OCI-LY7 (cell line): ENCODE data around the gene RHBDL2. TPM values are rescaled to one million over a fixed set of nuclear protein-coding genes. Genes with fewer than 3 reads are reported as not detected.

ENCODE experiments used
- Bru-seq: library from RNA; stranded (reverse); fragments of 400-500 nt; gene quantifications from one replicate; lab custom pipeline; 2021; lab: Mats Ljungman, UMichigan
- BruChase-seq, 2 experiments: library from RNA; stranded (reverse); fragments of 400-500 nt; gene quantifications; one replicate each; lab custom pipeline; 2021; lab: Mats Ljungman, UMichigan
- BruUV-seq: library from RNA; stranded (reverse); fragments of 400-500 nt; replicated peaks from 2 replicates; lab custom pipeline; 2021; lab: Mats Ljungman, UMichigan
- CTCF ChIA-PET: fragments of 300-600 bp; sonication (Branson Sonifier 250); formaldehyde crosslinking; loops from one replicate; lab custom pipeline; 2022; ENCODE audit warnings: antibody characterized with exemption; ENCODE audit not compliant: unreplicated experiment; lab: Charles Lee
- POLR2A ChIA-PET: fragments of 300-600 bp; sonication (Branson Sonifier 250); formaldehyde crosslinking; loops from one replicate; lab custom pipeline; 2022; ENCODE audit warnings: antibody characterized with exemption; lab: Charles Lee
- DNase-seq: peaks from one replicate; pipeline ENCODE4 v3.0.0-alpha.2; 2015; ENCODE audit warnings: low spot score
- H2AFZ ChIP-seq: fragments of 200-600 bp; sonication (generic), shearing (Covaris generic); 2 replicates; pipeline ENCODE4 v1.6.1; 2014; ENCODE audit warnings: mild to moderate bottlenecking, antibody characterized with exemption, low read length, moderate library complexity
- H3K27ac ChIP-seq: fragments of 200-600 bp; sonication (generic); 2 replicates; pipeline ENCODE4 v1.5.1; 2014; ENCODE audit warnings: mixed run types, low read depth, mild to moderate bottlenecking, moderate library complexity, low read length, inconsistent platforms; ENCODE audit not compliant: poor library complexity, severe bottlenecking
- H3K36me3 ChIP-seq: fragments of 200-600 bp; sonication (generic); 2 replicates; pipeline ENCODE4 v1.6.1; 2014; ENCODE audit warnings: mild to moderate bottlenecking, antibody characterized with exemption, low read length, moderate library complexity, mixed read lengths; ENCODE audit not compliant: insufficient read depth
- H3K4me1 ChIP-seq: fragments of 200-600 bp; sonication (generic); 2 replicates; pipeline ENCODE4 v1.5.1; 2014; ENCODE audit warnings: mild to moderate bottlenecking, low read length; ENCODE audit not compliant: insufficient read depth, poor library complexity, severe bottlenecking
- H3K4me2 ChIP-seq: fragments of 200-600 bp; sonication (generic); 2 replicates; pipeline ENCODE4 v1.6.1; 2014; ENCODE audit warnings: mild to moderate bottlenecking, low read length
- H3K4me3 ChIP-seq: fragments of 200-600 bp; sonication (generic); 2 replicates; pipeline ENCODE4 v1.5.1; 2014; ENCODE audit warnings: mild to moderate bottlenecking, low read depth, low read length; ENCODE audit not compliant: poor library complexity, severe bottlenecking
- H3K79me2 ChIP-seq: fragments of 200-600 bp; sonication (generic); 2 replicates; pipeline ENCODE4 v1.6.1; 2016; ENCODE audit warnings: low read depth, mild to moderate bottlenecking, low read length, moderate library complexity, mixed read lengths; ENCODE audit not compliant: insufficient read depth
- H3K9me2 ChIP-seq: fragments of 200-600 bp; sonication (generic); 2 replicates; pipeline ENCODE4 v1.6.1; 2016; ENCODE audit warnings: mild to moderate bottlenecking, low read length, mixed read lengths; ENCODE audit not compliant: insufficient read depth
- H3K9me3 ChIP-seq: fragments of 200-600 bp; sonication (generic); 2 replicates; pipeline ENCODE4 v1.6.1; 2014; ENCODE audit warnings: mild to moderate bottlenecking, mixed run types, low read length, mixed read lengths
- H4K20me1 ChIP-seq: fragments of 200-600 bp; sonication (generic); 2 replicates; pipeline ENCODE4 v1.6.1; 2014; ENCODE audit warnings: mild to moderate bottlenecking, antibody characterized with exemption, low read length, moderate library complexity, mixed read lengths; ENCODE audit not compliant: insufficient read depth
- EZH2phosphoT487 ChIP-seq: fragments of 200-600 bp; sonication (generic); IDR thresholded peaks from 2 replicates; pipeline ENCODE4 v1.6.1; 2018; ENCODE audit warnings: low read depth, borderline replicate concordance, mild to moderate bottlenecking, mixed run types, antibody characterized with exemption, low read length, moderate library complexity, mixed read lengths
- intact Hi-C: fragments of 100-400 bp; cut with micrococcal nuclease; formaldehyde crosslinking; loops from one replicate; pipeline ENCODE4 v1.10.0; 2022; ENCODE audit not compliant: unreplicated experiment
- long read RNA-seq: library from polyadenylated mRNA; stranded (forward); transcript quantifications from one replicate; pipeline ENCODE4 v2.0.0, GENCODE V29; 2022
- total RNA-seq, 2 experiments: library from RNA; depleted of rRNA in 1 of 2; stranded (reverse); fragments of >200 nt in 1 of 2; shearing (Covaris generic) in 1 of 2; gene quantifications; 2 replicates each; pipeline ENCODE4 v1.2.3, GENCODE V29; 2014 to 2022
- TF ChIP-seq, protein P1 (sequence below): fragments of 200-600 bp; sonication (generic); conservative IDR thresholded peaks from 2 replicates; pipeline ENCODE4 v1.5.1; 2014; ENCODE audit warnings: mild to moderate bottlenecking, antibody characterized with exemption, low read length, moderate library complexity, mixed read lengths

Gene RHBDL2, protein sequence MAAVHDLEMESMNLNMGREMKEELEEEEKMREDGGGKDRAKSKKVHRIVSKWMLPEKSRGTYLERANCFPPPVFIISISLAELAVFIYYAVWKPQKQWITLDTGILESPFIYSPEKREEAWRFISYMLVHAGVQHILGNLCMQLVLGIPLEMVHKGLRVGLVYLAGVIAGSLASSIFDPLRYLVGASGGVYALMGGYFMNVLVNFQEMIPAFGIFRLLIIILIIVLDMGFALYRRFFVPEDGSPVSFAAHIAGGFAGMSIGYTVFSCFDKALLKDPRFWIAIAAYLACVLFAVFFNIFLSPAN
- total RNA-seq (2014; rRNA removed; shearing (Covaris generic)) (not detected in 2 replicates), total RNA-seq (2022) (not detected in 2 replicates), Bru-seq, nascent RNA (percentile 8 among the genes with signal in this experiment), BruChase-seq, experiment 1, labeled RNA remaining after a 6-hour chase (percentile 7 among the genes with signal in this experiment), BruChase-seq, experiment 2, labeled RNA remaining after a 2-hour chase (percentile 6 among the genes with signal in this experiment)
- long read RNA-seq: 0 reads

GRCh38 chr1:38941527-38942019 is at the start of gene RHBDL2:
Gene RHBDL2, minus strand, starts transcription at chr1:38941830. Its CDS starts 22,618 bp downstream, at chr1:38919212.
- no peaks in the 10 kb centered on the region for H3K9me2 ChIP-seq
- ChIA-PET CTCF (no interaction called here), POLR2A (no interaction called here)
- H3K4me2 ChIP-seq: no peak within 1 kb of the TSS
- no peaks in the 10 kb centered on the region for H3K4me1 ChIP-seq
- DNase-seq: no peak
- H3K36me3 ChIP-seq: no peaks in the 10 kb centered on the region
- intact Hi-C loops: no loop called here
- H3K9me3 ChIP-seq: no peaks in the 10 kb centered on the region
- no peak within 1 kb of the TSS for H3K4me3 ChIP-seq
- TF ChIP-seq, protein P1, sequence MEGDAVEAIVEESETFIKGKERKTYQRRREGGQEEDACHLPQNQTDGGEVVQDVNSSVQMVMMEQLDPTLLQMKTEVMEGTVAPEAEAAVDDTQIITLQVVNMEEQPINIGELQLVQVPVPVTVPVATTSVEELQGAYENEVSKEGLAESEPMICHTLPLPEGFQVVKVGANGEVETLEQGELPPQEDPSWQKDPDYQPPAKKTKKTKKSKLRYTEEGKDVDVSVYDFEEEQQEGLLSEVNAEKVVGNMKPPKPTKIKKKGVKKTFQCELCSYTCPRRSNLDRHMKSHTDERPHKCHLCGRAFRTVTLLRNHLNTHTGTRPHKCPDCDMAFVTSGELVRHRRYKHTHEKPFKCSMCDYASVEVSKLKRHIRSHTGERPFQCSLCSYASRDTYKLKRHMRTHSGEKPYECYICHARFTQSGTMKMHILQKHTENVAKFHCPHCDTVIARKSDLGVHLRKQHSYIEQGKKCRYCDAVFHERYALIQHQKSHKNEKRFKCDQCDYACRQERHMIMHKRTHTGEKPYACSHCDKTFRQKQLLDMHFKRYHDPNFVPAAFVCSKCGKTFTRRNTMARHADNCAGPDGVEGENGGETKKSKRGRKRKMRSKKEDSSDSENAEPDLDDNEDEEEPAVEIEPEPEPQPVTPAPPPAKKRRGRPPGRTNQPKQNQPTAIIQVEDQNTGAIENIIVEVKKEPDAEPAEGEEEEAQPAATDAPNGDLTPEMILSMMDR: no peak
- no peak for TF ChIP-seq EZH2phosphoT487
- no peak within 1 kb of the TSS for H3K27ac ChIP-seq
- no peaks in the 10 kb centered on the region for H3K79me2 ChIP-seq
- H2AFZ ChIP-seq: no peak within 1 kb of the TSS
- BruUV-seq: no TSS peak
- H4K20me1 ChIP-seq: no peaks in the 10 kb centered on the region

DNA sequence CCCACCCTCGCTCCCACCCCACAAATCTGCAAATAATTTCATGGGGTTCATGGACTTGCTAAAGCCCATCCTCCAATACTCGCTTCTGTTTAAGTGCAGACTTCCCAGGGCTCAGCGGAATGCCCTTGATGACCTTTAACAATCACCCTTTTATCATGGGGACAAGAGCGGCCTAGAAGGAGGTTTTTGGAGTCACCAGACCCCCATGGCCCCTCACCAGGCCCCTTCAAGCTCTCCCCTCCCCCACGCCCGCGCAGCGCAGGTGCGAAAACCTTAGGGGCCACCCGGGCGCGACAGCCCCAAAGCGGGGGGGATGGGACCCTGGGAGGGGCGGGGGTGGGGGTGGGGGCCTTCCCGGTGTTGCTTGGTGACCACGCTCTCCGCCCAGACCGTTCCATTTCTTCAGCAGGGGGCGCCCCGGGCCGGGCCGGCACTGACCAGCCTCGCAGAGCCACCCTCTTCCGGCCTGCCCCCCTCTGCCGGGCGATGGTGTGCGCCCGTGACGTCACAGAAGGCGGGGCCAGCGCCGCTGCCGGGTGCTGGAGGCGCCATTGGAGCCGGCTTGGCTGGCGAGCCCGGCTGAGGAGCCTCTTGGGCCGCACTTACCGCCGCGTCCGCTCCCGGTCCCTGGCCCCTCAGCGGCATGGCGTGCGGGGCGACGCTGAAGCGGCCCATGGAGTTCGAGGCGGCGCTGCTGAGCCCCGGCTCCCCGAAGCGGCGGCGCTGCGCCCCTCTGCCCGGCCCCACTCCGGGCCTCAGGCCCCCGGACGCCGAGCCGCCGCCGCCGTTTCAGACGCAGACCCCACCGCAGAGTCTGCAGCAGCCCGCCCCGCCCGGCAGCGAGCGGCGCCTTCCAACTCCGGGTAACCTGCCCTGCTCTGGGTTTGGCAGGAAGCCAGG is 49.4 kb upstream of the RHBDL2 start, which contains the start of gene AKIRIN1:
Gene AKIRIN1, plus strand, starts transcription at position 539 of the 900 bp plus-strand sequence. Its CDS starts 105 bp downstream, at position 644.
- peak; percentile 95 for DNase-seq
- no peaks in the 10 kb centered on the region for H3K9me2 ChIP-seq
- peak within 1 kb of the TSS; percentile 93 for H3K4me3 ChIP-seq
- ChIA-PET POLR2A (interaction anchor here (0.6 to 0.8 kb wide), 7 partner anchors 11 to 1235 kb away, joined by 3 to 5 read pairs (median 4); partner anchors contain the start of gene NDUFS5), CTCF (no interaction called here)
- H3K27ac ChIP-seq: peak within 1 kb of the TSS; percentile 57
- H3K4me2 ChIP-seq: peak within 1 kb of the TSS; percentile 77
- H3K4me1 ChIP-seq: peaks cover 19% of the 10 kb centered on the region
- no TSS peak for BruUV-seq
- peaks cover 13% of the 10 kb centered on the region for H4K20me1 ChIP-seq
- intact Hi-C loops: loop anchor here (1.0 to 5.0 kb wide), 2 partner anchors 101 to 118 kb away; partner anchors contain the start of gene MYCBP
- peaks cover 34% of the 10 kb centered on the region for H3K36me3 ChIP-seq
- TF ChIP-seq, protein P1: no peak
- no peak for TF ChIP-seq EZH2phosphoT487
- H3K9me3 ChIP-seq: no peaks in the 10 kb centered on the region
- H3K79me2 ChIP-seq: peaks cover 47% of the 10 kb centered on the region
- H2AFZ ChIP-seq: peak within 1 kb of the TSS; percentile 80; the same call in 1 of the 2 replicates
